ENCODE data around the gene CEP44. TPM values are rescaled to one million over a fixed set of nuclear protein-coding genes. Genes with fewer than 3 reads are reported as not detected.
"Not testable (repeated sequence)": the region's sequence is repeated elsewhere in the genome, so short reads cannot be mapped to it uniquely, and the experiment has no call there.

Gene CEP44, protein sequence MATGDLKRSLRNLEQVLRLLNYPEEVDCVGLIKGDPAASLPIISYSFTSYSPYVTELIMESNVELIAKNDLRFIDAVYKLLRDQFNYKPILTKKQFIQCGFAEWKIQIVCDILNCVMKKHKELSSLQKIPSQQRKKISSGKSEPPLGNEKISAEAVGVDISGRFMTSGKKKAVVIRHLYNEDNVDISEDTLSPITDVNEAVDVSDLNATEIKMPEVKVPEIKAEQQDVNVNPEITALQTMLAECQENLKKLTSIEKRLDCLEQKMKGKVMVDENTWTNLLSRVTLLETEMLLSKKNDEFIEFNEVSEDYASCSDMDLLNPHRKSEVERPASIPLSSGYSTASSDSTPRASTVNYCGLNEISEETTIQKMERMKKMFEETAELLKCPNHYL
- 10 to 100 TPM; 11.3 to 13.1 TPM for total RNA-seq
- long read RNA-seq, donor 1, partial matches to known transcripts: 0 of 2 reads
- long read RNA-seq, donor 1, other reads (novel, unspliced or antisense): 2 of 2 reads
- long read RNA-seq, donor 2, partial matches to known transcripts: 0 of 2 reads
- long read RNA-seq, donor 2, other reads (novel, unspliced or antisense): 2 of 2 reads

GRCh38 chr4:174283507-174284471 is at the start of gene CEP44, which contains the start of gene FBXO8:
Gene CEP44 (plus strand): TSS chr4:174283911. CDS start chr4:174299122, 15,211 bp downstream.
Gene FBXO8 (minus strand): TSS chr4:174283667. CDS start chr4:174263092, 20,575 bp downstream.
- intact Hi-C loops (cut with DNase I): no loop called here

GRCh38 chr4:174236359-174236758 is 47.4 kb upstream of the CEP44 start:
- intact Hi-C loops (cut with DNase I): loop anchor here in 1 of 2 donors (1.0 kb wide), 1 partner anchor 11 kb away; no protein-coding TSS in a partner anchor
- DNase-seq (ENCODE audit: low spot score): no peak

More at GRCh38 chr4:174283507-174284471, at the start of gene CEP44, which contains the start of gene FBXO8:
- DNase-seq (ENCODE audit: low spot score): peak; percentile 91

DNA sequence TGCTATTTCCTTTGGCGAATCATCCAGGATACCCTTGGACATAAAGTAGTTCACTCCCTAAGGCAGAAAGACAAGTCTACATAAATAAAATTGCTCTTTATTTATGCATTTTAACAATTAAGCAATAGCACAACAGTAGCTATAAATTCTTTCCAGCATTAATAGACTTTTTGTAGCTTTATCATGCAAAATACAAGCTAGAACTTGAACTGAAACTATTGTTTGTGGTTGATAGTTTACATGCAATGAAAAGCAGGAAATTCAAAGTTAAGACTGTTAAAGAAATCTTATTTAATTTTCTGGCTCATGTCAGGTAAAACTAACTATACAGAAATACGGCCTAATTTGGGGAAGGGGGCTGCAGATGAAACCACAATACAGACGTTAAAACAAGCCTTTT is 42.5 kb upstream of the CEP44 start:
- DNase-seq (ENCODE audit: low spot score): no peak
- intact Hi-C loops (cut with DNase I): no loop called here

- intact Hi-C loops (cut with DNase I): no loop called here
- no peak for DNase-seq (ENCODE audit: low spot score)
Measured at GRCh38 chr4:174244441-174244840, 39.3 kb upstream of the CEP44 start.

DNA sequence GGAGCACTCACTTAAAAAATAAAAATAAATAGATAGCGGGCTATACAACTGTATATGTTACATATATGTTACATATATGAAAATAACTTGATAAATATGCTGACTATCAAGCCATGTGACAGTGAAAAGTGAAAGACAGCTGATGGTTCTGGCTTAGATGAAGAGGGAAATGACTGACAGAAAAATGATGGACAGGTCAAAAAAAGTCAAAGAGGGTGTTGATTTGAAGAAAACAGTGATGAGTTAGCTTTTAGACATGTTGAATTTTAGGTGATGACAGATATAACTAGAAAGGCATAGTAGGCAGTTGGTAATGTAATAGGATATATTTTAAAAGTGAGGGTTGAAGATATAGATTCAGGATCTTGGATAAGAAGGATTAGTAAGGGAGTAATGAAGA is 38.0 kb upstream of the CEP44 start:
- intact Hi-C loops (cut with DNase I): no loop called here
- DNase-seq (ENCODE audit: low spot score): no peak

DNA sequence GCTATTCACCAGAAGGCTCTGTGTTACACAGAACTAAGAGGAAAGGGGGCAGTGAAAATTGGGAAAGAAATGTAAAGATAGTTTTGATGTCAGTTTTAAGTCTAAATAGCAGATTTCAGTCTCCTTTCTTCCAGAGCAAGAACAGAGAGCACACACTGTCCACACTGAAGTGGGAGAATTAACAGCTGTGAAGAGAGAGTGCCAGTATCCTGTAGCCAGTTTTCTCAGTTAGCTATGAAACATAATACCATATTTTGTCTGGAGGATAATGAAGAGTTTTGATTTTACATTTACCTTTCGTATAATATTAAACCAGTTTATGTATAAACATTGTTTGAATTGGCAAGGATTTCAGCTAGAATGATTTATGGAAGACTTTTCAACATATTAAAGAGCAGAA is 35.3 kb upstream of the CEP44 start:
- no peak for DNase-seq (ENCODE audit: low spot score)

GRCh38 chr4:174252412-174252811 is 31.3 kb upstream of the CEP44 start:
- no peak for DNase-seq (ENCODE audit: low spot score)
- intact Hi-C loops (cut with DNase I): no loop called here

More for the DNA sequence above, 35.3 kb upstream of the CEP44 start:
- intact Hi-C loops (cut with DNase I): no loop called here

DNA sequence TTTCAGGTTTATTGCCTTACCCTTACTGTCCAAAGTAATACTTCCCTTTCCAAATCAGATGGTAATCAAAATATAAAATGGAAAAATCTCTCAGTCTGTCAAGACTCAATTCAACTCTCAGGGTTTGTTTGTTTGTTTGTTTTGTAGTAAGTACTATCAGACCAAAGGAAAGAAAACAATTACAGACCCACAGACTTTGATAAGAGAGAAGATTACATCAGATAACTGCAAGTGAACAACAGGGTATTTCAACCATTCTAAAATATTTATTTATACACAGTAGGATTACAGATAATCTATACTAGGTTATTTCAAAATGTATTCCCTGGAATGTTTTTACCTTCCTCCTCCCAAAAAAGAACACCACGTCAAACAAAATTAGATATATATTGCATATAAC is 29.1 kb upstream of the CEP44 start:
- intact Hi-C loops (cut with DNase I): no loop called here
- DNase-seq (ENCODE audit: low spot score): no peak

DNA sequence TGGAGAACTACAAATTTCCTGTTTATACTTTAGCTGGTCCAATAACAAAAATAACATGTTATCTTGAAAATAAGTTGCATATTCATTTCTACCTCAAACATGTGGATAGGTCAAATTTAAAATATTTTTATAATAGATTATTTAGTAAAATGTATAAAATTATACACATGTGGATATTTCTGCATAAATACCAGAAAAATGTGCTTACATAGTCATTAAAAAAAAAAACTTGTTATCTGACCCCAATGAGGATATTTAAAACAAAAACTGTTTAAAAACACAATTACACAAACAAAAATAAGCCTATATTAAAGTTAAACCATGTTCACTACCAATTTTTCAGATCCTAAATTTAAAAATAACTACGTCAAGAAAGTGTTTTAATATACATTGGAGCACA is 28.3 kb upstream of the CEP44 start:
- intact Hi-C loops (cut with DNase I): no loop called here
- no peak for DNase-seq (ENCODE audit: low spot score)

DNA sequence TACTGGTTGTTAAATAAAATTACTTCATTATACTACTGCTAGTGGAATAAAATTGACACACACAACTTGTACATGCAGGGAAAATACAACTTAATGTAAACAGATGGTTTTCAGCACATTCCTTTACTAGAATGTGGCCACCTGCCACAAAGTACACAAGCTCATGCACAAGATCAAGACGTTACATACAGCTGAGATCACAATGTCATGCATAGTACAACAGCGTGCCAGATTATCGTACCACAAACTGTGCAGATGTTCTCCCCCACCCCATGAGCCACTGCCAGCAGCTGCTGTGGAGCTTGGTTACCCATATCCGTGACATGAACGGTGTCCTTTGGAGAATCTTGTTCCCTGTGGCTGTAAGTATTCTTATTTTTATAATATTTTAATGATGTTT is 27.9 kb upstream of the CEP44 start:
- intact Hi-C loops (cut with DNase I): no loop called here

DNA sequence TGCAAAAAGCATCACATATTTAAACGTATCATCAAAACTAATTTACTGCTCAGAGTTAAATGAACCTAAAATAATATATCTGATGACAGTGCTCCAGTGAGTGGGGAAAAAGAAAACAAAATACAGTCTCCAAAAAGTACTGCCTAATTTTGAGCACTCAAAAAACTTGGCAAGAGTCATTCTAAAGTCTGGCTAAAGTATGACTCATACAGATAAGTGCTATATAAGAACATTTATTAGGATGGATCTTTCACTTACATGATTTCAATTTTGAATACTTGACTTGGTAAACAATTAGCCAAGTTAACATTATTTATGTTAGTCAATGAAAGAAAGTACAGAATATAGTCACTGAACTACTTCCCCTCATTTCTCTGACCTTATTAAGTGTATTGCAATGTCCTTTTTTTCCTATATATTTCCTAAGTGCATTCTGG is 27.4 kb upstream of the CEP44 start:
- intact Hi-C loops (cut with DNase I): no loop called here
- DNase-seq (ENCODE audit: low spot score): no peak

More for the DNA sequence above, 27.9 kb upstream of the CEP44 start:
- no peak for DNase-seq (ENCODE audit: low spot score)

DNA sequence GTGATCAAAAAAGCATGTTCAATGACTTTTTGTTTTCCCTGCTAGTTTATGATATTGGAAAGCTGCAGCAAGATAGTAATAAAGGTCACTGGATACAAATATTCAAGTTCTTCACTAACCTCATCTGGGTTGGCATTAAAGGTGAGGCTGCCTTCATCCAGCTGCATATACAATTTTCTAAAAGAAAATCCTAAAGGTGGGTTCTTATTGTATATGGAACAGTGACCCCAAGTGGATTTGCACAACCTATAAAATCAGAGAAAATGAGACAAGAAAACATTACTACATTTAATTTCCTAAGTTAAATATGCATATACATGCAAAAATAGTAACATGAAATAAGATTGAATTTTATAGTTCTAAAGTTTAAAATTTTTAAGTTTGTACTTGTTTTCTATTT is 24.1 kb upstream of the CEP44 start:
- intact Hi-C loops (cut with DNase I): no loop called here
- no peak for DNase-seq (ENCODE audit: low spot score)

GRCh38 chr4:174260099-174260498 is 23.6 kb upstream of the CEP44 start:
- intact Hi-C loops (cut with DNase I): no loop called here
- DNase-seq (ENCODE audit: low spot score): no peak

GRCh38 chr4:174261432-174261831 is 22.3 kb upstream of the CEP44 start:
- intact Hi-C loops (cut with DNase I); DNase-seq (ENCODE audit: low spot score): not testable (repeated sequence)

- intact Hi-C loops (cut with DNase I): no loop called here
- DNase-seq (ENCODE audit: low spot score): no peak
Measured at GRCh38 chr4:174262624-174263444, 20.9 kb upstream of the CEP44 start.

- DNase-seq (ENCODE audit: low spot score): no peak
- intact Hi-C loops (cut with DNase I): no loop called here
Measured at GRCh38 chr4:174263445-174263736, 20.3 kb upstream of the CEP44 start.

DNA sequence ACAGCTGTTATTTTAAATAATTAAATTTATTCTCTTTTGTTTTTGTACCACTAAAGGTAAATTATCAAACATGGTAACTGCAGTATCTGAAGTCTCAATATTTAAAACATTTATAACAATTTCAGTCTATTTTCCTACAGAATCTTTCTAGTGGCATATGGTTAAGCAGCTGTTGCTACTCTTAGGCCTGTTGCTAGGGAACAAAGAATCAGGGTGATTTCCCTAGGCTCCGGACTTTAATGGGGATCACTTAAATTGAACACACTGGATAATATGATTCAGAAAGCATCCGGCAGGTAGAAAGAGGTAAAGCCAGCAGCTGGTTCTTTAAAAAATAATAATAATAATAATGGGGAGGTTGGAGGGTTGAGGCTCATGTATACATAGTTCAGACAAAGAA is 17.8 kb upstream of the CEP44 start:
- no peak for DNase-seq (ENCODE audit: low spot score)
- intact Hi-C loops (cut with DNase I): no loop called here

DNA sequence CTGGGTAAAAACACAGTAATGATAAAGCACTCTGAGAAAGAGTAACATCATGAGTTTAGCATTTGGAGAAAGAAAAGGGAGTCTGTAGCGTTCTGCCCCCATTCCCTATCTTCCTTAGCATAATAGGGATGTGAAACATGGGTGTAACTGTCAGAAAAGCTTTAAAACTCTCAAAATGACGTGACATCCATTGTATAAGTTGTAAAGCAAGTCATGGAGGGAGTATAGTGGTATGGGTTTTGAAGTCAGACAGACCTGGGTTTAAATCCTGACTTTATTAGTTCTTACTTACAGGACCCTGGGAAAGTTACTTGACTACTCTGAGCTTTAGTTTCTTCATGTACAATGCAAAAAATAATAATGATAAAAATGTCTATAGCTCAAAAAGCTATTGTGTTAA is 17.3 kb upstream of the CEP44 start:
- intact Hi-C loops (cut with DNase I): no loop called here
- DNase-seq (ENCODE audit: low spot score): no peak

DNA sequence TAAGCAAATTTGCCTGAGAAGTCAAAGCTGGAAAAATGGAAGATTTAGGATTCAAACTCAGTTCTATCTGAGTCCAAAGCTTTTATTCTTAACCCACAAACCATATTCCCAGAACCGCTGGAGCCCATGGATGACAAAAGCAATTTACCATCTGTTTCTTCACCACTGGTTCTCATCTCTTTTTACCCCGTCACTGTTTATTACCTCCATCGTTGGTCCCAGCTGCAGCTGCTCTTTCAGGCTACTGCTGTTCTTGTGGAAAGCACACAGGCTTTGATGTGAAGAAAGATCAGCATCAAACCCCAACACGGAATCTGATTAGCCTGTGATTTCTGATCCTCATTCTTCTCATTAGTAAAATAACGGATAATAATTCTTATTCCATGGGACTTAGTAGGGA is 9.8 kb upstream of the CEP44 start:
- DNase-seq (ENCODE audit: low spot score): no peak
- intact Hi-C loops (cut with DNase I): no loop called here

Data from posterior vena cava (tissue), 2 donors.